CD4-positive, alpha-beta T cell treated with Interleukin-4 for 4 hours (primary cell): Measurements from ENCODE around the gene LPP.

Experiments
- DNase-seq: peaks from one replicate; pipeline ENCODE4 v3.0.0-alpha.2; 2020

Gene LPP

DNA sequence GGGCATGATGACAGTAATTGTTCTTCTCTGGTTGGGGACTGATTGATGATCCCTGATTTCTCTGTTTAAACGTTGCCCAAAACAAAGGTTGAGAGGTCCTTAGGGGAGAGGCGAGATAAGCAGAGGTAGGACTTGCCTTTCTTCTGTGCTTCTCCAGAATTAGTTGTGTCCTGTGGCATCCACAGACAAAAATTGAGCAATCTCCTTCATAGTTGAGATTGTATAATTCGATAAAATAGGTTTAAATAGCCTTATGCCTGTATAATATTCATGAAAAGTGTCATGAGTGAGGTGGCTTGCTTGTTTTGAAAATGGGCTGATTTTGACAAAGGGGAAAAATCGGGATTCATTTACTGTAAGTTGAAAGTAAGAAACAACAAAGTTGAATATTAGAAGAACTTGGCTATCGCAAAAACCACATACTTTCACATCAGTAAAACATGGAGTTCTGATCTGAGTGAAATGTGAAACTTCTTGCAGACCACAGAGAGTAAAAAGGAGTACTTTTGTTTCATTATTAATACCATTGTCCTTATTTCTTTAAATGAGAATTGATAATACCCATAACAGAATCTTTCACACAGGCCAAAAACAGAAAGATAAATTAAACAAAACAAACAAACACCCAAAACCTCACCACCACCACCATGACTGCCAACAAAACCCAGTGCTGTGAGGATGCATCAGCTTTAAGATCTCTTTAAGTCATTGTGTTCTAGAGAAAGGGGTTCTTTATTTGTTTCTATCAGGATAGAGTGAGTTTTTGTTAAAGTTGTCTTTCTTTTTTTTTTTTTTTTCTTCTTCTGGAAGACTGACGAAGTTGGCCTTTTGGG lies 155.7 kb downstream of the LPP start:
- DNase-seq, result no peak

DNA sequence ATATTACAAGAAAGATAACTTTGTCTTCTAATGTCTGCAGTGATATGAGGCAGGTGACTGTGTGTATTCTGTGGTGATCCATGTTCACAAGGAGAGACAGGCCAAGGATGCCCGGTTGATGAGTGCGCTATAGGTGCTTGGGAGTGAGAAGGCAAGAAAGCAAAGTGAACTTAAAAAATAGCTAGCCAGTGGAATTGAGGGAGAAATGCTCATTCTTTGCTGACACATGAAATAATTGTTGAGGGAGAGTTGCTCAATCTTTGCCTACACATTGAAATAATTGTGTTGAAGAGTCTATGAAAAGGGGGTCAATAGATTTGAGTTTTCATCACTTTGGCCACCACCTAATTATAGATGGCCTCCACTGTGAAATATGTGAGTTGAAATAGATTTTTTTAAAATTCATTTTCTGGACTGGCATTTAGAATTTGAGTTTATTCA lies 156.3 kb downstream of the LPP start:
- DNase-seq, result no peak

GRCh38 chr3:188315553-188315952 lies 161.6 kb downstream of the LPP start:
- DNase-seq, result no peak

DNA sequence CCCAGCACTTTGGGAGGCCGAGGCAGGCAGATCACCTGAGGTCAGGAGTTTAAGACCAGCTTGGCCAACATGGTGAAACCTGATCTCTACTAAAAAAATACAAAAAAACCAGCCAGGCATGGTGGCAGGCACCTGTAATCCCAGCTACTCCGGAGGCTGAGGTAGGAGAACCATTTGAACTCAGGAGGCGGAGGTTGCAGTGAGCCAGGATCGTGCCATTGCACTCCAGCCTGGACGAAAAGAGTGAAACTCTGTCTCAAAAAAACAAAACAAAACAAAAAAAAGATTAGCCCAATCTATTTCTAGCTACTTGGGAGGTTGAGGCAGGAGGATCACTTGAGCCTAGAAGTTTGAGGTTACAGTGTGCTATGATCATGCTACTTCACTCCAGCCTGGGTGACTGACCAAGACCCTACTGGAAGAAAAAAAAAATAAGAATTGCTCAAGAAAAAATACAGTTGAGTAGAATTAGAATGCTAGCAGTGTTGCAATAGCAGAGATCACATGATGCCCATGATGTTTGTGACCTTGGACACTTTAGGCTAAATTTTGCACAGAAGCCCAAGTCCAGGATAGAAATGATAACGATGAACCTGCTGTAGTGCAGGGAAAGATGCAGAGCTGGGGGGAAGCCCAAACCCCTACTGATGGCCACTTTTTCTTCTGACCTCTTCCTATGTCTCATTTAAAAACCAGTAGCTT lies 162.2 kb downstream of the LPP start:
- no peak for DNase-seq

DNA sequence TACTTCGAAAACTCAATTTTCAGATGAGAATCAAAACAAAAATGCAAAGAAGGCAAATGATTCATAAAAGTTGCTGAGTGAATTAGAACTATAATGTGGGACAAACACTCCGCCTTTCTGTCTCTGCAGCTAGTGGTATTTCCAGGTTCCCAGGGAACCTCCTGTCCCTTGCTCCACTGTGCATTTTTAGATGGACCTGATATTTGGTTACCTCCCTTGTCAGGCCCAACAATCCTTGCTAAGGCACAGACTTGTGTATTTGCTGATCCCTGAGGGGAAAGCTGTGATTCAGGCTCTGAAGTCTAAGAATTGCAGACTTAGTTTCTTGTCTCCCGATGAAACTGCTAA lies 162.7 kb downstream of the LPP start:
- no peak for DNase-seq

DNA sequence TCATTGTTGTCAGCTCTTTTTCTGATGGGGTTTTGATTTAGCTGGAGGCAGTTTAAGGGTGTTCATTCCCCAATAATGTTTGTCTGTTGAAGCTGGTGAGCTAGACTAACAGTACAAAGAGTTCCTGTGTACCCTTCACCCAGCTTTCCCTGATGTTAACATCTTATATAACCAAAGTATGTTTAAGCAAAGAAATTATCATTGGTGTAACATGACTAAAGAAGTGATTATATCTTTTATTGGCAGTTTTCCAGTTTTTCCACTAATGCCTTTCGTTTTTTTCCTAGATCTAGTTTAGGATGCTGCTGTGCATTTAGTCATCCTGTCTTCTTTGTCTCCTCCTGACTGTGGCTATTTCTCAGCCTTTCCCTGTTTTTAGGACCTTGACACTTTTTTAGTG lies 165.6 kb downstream of the LPP start:
- DNase-seq, result no peak

DNA sequence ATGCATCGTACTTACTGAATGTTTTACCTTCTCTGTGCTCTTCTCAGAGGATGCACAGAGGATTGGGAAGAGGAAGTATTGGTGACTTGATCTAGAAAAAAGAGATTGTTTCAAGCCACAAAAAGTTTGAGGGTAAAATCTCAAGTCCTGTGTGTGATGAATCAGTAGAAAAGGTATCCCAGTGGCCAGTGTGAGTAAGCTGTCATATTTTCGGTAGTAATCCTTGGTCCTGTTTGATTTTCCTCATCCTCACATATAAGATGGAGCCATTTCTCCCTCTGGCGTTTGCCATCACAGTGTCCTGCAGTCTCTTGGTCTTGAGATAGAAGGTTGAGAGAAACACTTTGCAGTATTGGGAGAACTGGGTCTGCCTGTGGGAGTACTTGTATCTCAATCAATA lies 166.8 kb downstream of the LPP start:
- DNase-seq, result no peak

GRCh38 chr3:188321258-188321657 lies 167.3 kb downstream of the LPP start:
- no peak for DNase-seq

DNA sequence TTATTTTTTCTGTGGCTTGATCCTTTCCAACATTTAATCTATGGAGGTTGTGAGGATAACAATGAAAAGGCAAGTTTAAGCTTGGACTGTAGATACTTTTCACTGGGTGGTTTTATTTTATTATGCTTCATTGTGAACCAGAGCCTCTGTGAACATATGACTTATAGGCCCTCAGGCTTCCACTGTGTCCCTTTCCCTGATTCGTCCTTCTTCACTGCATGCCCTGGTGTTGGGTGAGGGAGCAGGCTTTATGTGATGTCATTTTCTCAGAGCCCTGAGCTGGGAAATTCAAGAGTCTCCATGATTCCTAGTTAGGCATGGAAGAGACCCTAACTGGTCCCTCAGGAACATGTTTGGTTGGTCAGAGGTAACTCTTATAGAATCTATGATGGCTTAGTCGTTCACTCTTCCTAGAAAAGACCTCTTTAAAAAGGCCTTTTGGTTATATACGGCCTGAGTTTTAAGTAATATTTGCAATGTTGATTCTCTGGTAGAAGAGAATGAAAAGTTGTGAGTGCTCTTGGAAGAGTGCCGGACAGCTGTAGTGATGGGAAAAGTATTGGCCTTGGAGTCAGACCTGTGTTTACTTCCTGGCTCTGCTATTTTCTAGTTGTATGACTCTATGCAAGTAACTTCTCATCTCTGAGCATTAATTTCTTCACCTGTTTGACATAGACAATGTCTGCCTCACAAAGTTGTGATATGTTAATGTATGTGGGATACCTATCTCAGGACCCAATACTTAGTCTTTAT lies 168.4 kb downstream of the LPP start:
- no peak for DNase-seq

- peak; percentile 86 for DNase-seq
Observed at GRCh38 chr3:188323067-188323842, 169.3 kb downstream of the LPP start.

- no peak for DNase-seq
Observed at GRCh38 chr3:188326111-188326510, 172.2 kb downstream of the LPP start.

DNA sequence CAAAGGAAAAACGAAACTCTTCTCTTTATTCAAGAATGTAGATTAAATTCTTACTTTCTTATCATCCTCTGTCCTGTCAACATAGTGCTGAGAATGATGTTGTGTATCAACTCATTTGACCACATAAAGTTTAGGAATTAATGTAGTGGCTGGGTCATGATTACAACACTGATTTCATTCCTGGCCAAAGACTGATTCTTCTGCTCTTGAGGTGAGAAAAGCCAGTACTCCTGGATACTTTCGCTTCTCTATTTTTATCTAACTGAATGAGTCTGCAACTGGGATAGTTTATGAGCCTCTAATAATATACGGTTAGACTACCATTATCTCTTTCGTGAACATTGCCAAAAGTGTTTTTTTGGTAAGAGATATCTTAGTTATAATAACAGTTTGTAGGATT lies 173.0 kb downstream of the LPP start:
- DNase-seq, result no peak

GRCh38 chr3:188327433-188327832 lies 173.5 kb downstream of the LPP start:
- no peak for DNase-seq

DNA sequence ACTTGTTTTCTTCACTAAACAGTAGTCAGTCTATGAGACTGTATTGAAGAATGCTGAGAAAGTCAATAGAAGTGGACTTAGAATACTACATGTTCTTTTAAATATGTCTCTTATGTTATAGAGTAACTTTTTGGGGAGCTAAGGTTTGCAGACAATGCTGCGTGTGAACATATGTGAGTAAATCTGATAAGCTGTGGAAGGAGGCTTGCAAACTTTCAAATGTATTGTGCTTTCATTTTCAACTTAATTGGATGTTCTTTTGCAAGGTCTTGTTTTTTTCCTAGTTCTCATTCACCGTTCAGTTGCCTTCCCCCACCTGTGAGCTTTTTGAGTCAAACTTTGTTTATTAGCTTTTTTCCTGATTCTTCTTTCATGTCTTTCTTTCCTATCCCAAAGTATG lies 176.2 kb downstream of the LPP start:
- DNase-seq, result no peak

DNA sequence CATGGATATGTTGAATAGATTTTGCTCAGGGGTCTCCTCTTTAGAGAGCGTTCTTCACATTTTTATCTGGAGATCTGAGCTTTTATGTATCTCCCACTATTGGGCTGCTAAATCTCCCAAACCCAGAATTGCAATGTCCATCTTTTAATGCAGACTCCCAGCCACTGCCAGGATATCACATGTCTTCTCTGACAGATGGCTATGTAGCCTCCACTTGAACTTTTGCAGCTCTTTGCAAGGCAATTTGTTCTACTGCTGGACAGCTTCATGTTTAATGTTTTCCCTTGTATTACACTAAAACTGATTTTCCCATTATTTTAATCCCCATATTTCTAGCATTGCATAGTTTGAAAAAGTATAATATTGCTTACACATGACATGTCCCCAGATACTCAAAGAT lies 177.2 kb downstream of the LPP start:
- DNase-seq, result no peak

DNA sequence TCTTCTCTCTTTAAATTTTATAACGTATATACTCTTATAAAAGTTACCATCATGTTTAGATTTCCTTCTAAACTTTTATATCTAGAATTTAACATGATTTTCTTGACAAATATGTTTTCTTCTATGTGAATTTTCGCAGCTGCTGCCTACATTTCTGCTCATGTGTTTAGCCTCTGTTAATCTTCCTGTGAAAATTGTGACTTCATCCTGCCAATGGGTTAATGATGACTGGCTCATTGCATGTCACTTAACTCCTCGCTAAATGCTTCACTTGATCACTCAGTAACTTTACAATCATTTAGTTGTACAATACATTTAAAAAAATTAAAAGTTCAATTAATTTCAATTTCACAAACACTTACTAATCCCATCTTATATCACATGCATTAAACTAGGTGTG lies 178.1 kb downstream of the LPP start:
- no peak for DNase-seq

- DNase-seq, result no peak
Observed at GRCh38 chr3:188335656-188336055, 181.7 kb downstream of the LPP start.

GRCh38 chr3:188336178-188336577 lies 182.2 kb downstream of the LPP start:
- DNase-seq, result no peak

GRCh38 chr3:188337232-188337631 lies 183.3 kb downstream of the LPP start:
- DNase-seq, result no peak

DNA sequence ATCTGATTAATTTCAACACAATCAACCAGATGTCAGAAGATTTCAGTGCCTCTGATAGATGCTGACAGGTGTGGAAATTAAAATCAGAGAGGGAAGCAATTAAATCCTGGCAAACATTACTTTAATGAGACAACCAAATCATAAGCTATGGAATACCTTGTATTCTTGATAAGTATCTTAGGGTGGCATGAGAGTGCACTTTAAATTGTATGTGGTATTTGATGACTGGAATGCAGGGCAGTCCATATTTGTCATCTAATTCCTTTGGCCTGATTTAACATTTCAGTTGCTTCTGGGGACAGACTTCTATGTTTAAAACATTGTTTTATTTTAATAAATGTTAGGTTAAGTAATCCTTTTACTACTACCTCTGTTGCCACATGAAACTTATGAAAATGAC lies 184.1 kb downstream of the LPP start:
- DNase-seq, result no peak

DNA sequence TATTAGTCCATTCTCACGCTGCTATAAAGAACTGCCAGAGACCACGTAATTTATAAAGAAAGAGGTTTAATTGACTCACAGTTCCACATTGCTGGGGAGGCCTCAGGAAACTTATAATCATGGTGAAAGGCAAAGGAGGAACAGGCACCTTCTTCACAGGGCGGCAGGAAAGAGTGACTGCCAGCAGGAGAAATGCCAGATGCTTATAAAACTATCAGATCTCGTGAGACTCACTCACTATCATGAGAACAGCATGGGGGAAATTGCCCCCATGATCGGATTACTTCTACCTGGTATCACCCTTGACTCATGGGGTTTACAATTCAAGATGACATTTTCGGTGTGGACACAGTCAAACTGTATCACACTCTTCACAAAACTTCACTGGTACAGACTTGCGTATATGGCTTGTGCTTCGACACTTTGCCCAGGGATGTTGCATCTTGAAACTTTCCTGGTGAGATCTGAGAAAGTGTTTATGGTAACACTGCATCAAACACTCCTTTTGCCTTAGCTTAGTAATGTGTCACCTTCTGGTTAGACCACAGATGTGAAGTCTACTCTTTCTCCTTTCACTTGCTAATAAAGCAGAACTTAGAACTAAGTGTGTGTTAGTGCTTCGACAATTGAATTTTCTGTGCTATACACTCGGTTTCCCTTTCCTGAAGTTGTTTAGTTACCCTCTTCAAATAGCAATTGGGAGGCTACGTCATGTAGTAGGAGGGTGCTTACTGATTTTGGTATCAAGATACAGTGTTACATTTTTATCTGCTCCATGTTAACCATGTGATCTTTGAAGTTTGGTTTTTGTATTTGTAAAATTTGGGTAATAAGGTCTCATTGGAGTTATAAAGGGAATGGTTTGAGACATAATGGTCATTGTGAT lies 185.7 kb downstream of the LPP start:
- DNase-seq, result peak; percentile 74

DNA sequence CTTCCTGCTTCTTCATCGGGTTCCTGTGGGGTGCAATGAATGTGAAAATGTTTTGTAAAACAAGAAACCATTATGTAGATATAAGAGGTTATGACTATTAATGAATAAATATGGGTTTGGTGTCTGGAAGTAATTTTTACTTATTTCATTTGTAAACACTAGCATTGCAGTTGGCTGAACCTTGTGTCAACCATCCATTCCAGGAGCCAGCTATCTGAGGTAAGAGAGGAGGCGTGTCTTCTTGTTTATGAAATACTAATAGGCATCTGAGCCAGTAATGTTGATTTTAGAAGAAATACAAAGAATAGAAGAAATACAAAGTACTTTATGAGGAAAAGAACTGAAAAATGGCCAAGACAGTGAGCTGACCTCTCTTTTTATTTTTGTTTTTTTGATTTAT lies 187.5 kb downstream of the LPP start:
- DNase-seq, result no peak
